NCI-H1048 (cell line): ENCODE data around the gene CEP164.
A peak's percentile ranks its signal among the peaks of the same experiment; 100 is the strongest.

Source experiments
- DNase-seq: peaks from one replicate; lab custom pipeline; 2025; lab: John Stamatoyannopoulos, UW

Gene CEP164

GRCh38 chr11:117327567-117328374, at the start of gene CEP164:
Gene CEP164, plus strand, starts transcription at chr11:117327854. Its CDS starts 10,733 bp downstream, at chr11:117338587.
- peak; percentile 89 for DNase-seq

GRCh38 chr11:117278347-117278746, 49.3 kb upstream of the CEP164 start:
- no peak for DNase-seq

- no peak for DNase-seq
Measured at GRCh38 chr11:117279711-117280376, 47.8 kb upstream of the CEP164 start.

- DNase-seq = no peak
Measured at GRCh38 chr11:117281159-117281558, 46.5 kb upstream of the CEP164 start.

GRCh38 chr11:117281869-117282268, 45.8 kb upstream of the CEP164 start:
- DNase-seq = no peak

DNA sequence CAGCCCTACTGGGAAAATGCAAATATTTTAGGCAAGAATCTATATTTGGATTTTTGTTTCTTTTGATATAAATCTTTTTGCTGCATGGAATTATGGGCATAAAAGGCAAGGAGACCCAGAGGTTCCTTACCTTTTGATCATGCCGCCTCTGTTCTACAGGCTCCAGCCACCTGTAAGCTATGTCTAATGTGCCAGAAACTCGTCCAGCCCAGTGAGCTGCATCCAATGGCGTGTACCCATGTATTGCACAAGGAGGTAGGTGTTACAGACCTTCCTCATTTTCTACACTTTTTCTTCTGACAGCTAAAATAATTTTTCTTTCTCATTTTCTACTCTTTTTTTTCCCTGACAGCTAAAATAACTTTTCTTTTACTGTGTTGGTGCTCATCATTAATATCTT, 44.7 kb upstream of the CEP164 start:
- no peak for DNase-seq

DNA sequence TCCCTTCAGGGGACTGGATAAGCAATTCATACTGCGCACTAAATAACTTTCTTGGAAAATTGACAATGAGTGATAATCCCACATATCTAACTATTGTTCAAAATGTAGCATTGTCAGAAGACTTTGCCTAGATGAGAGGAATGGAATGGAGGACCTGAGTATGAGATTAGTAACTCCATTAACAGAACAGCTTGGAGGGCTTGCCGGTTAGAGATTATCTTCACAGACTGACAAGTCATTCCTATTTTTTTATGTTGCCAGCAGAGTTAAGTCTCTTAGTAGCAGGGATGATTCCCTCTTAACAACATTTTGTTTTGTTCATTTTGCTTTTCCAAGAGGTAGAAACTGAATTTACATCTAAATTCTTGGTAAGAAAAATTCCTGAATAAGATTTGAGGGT, 43.6 kb upstream of the CEP164 start:
- DNase-seq = no peak

DNA sequence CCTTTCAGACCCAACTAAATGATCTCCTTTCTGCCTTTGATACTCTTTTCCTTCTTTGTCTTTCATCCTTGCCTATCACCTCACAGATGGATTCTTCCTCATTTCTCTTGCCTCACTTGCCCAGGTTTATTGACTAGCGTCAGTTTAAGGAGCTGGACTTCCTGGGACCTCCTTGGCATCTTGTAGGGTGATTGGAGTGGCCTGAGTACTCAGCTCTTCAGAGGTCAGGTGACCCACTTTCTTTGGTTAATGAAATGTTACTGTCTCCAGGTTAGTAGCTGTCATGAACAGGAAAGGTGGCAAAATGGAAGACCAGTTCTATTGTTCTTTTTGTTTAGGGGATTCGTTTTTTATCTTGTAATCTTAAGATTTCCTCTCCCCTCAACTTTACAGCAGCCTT, 41.1 kb upstream of the CEP164 start:
- DNase-seq = no peak

GRCh38 chr11:117287668-117288067, 40.0 kb upstream of the CEP164 start:
- DNase-seq = no peak

- DNase-seq = no peak
Measured at GRCh38 chr11:117289795-117290194, 37.9 kb upstream of the CEP164 start.

GRCh38 chr11:117290809-117291396, 36.8 kb upstream of the CEP164 start, which contains the start of gene BACE1-AS:
Gene BACE1-AS, plus strand, starts transcription at chr11:117291346.
- no peak for DNase-seq

DNA sequence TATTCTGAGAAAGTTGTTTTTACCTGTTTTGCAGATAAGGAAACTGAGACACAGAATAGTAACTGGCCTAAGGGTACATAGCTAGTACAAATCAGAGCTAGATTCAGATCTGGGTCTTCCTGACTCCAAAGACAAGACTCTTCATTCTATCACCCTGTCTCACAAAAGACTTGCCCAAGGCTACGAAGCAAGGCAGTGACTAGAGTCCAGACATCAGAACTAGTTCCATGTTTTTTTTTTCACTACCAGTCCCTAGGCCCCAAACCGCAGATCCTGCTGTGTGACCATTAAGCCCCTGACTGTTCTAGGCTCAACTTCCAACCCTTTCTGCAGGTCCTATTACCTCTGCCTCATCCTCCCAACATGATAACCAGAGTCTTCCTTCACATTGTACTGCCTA, 35.0 kb upstream of the CEP164 start:
- no peak for DNase-seq

DNA sequence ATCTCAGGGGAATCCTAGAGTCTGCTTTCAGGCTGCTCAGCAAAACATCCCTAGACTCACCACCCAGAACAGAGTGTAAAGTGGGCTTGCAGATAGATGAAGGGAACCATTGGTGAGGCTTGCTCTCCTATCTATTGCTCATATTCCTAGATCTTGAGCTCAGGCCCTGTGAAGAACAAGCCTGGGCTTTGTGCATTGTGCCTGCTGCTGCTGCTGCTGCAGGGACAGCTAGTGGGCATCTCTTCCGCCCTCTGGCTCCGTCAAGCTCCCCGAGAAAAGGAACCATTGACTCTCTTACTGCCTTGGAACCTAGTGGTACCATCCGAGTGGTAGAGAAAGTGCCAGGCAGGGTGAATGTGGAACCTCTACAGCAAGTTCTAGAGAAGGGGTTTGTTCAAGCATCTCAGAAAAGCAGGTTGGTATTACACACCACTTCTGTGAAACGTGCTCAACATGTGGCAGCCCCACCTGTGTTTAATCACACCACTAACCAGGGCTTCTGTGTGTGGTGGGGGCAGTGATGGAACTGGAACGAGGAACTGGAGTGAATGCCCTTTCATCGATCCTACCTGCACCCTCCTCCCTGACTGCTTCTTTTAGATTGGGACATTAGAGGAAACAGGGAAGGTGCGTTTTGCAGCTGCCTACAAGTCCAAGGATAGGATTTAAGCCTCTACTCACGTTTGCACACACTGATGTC, 32.1 kb upstream of the CEP164 start:
- no peak for DNase-seq

GRCh38 chr11:117296881-117297280, 30.8 kb upstream of the CEP164 start:
- no peak for DNase-seq

DNA sequence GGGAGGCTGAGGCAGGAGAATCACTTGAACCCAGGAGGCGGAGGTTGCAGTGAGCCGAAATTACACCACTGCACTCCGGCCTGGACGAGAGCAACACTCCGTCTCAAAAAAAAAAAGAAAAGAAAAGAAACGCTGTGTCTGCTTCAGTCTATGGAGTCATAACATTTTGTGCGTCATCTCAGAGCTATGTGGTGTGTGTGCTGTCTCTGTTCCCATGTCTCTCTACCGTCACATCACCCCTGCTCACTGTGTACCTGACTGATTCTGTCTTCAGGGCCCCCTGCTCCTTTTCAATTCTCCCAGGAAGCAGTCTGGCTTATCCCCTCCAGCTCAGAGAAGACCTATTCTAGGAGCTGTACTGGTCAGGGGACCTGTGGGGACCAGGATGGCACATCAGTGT, 29.5 kb upstream of the CEP164 start:
- no peak for DNase-seq

DNA sequence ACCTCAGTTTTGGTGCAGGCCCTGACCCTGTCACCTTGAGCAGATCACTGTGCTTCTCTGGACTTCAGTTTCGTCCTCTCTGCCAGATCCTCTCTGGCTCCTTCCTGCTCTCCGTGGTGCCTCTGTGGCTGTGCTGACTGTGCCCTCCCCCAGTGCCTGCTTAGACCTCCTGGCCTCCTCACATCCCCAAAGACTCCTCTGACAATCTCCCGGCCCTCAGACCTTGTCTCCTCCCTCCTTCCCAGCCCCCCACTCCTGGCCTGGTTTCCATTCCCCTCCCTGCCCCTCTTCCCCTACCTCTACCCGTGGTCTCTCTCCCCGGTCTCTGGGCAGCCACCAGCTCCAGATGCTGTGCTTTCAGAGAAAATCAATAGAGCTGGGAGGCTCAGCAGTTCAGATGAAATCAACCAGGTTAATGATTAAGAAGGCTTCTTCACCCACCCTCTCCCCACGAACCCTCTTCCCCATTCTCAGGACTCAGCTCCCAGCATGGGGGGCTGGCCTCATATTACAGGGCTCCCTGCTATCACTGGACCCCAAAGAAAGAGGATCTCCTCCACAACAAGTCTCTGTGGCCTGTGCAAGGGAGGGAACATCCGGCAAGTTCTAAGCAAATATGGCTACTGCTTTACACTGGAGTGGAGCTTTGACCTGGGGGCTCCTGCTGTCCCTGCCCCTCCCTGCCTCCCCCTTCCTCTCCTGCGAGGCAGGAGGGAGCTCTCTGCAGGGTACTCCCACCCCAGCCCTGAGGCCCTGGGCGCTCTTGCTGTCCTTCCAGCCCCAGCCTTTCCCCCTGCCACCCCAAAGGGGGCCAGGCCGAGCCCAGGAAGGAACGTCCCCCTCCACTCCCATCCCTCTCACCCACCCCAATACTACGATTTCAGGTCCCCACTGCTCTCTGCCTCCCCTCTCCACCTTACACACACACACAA, 28.0 kb upstream of the CEP164 start:
- no peak for DNase-seq

DNA sequence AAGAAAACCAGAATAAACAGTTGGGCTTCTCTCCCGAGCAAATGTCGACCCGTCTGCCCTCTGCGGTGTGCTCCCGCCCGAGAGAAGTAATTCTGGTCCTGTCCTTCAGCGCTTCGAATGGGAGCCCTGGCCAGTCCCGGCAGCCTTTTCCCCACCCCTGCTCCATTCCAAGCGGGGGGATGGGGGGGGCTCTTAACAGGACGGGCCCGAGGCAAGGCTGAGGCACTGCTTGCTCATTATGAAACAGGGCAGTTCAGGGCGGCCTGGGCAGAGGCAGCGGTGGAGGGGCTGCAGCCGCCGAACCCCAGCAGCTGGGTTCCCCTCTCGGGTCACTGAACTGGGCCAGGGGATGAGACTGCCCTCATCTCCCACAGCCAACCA, 27.4 kb upstream of the CEP164 start:
- no peak for DNase-seq

- DNase-seq = no peak
Measured at GRCh38 chr11:117300773-117301172, 26.9 kb upstream of the CEP164 start.

- DNase-seq = no peak
Measured at GRCh38 chr11:117302228-117302627, 25.4 kb upstream of the CEP164 start.

GRCh38 chr11:117303101-117303500, 24.6 kb upstream of the CEP164 start:
- DNase-seq = no peak

DNA sequence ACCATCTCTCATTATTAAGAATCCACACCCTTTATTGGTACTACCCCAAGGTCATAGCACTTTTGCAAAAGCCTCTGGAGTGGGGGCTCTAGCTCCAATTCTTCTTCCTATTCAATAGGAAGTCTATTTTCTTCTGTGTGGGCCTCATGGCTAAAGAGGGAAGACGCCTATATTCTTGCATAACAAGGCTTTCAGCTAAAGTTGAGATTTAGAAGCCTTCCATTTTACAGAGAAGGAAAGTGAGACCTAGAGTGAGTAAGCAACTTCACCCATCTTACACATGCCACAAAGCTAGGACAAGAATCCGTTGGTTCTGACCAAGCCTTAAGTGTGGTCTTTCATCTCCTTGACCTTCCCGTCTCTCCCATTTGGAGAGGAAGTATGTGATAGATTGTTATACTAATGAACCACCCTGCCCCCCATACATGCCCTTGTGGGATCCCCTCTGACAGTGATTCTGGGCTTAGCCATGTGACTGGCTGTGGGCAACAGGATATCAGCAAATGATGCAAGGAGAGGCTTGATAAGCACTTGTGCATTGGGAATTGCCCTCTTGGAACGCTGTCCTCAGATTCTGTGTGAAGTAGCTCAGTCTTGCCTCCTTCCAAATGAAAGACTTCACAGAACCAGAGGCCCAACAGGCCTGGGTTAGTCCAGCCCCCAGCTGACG, 23.9 kb upstream of the CEP164 start:
- DNase-seq = no peak
